Measurements from ENCODE around the gene GLRX5. TPM values are rescaled to one million over a fixed set of nuclear protein-coding genes. Genes with fewer than 3 reads are reported as not detected.
"Not testable (repeated sequence)": the region's sequence is repeated elsewhere in the genome, so short reads cannot be mapped to it uniquely, and the experiment has no call there.

Gene GLRX5
- polyA plus RNA-seq, 1 donor = 77.7 TPM

- no peak for DNase-seq
Measured at GRCh38 chr14:95497561-95498011, 37.3 kb upstream of the GLRX5 start.

- no peak for DNase-seq
Measured at GRCh38 chr14:95498622-95499353, 36.1 kb upstream of the GLRX5 start.

- DNase-seq = no peak
Measured at GRCh38 chr14:95499354-95499750, 35.5 kb upstream of the GLRX5 start.

DNA sequence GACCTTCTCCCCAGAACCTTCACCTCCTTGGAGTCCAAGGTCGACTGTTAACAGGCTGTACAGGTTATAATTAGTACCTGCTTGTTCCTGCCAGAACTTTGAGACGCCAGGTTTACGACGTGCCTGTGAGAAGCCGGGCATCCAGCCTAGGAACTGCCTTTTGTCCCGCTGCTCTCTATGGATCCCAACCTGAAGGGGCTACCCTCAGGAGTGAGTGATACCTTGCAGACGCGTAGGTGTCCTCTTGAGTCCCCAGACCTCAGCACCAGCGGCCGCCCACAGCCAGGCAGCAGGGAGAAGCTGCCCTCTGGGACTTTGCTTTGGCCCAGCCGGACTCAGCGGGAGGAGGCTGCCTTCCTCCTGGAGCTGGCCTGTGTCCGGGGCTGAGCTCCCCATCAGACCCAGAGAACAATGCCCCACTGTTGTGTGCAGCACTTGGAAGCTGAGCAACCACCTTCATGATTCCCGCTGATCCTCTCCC lies 34.6 kb upstream of the GLRX5 start:
- no peak for DNase-seq

- DNase-seq = no peak
Measured at GRCh38 chr14:95500772-95501401, 34.0 kb upstream of the GLRX5 start.

DNA sequence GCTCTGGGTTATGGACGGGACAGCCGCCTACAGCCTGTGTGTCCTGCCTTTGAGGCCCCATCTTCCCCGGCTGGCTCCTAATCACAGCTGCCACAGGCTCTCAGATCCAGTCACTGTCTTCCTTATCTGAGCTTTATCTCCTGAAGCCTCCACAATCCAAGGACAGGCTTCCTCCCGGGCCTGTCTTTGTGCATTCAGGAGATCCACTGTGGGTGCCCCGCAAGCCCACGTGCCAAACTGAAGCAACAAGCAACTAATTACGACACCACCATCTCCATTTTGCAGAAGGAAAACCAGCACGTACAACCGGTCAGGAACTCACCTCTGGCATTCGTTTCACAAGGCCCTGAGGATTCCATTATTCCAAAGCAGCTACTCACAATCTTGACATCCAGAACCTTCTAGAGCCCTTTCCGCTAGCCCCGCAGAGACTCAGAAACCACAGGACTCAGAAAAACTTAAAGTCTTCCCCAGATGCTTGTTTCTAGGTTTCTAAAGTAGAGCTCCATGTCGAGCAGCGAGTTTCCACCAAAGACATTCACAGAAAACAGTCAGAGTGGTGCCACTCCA lies 32.4 kb upstream of the GLRX5 start:
- DNase-seq = no peak

- DNase-seq = no peak
Measured at GRCh38 chr14:95503365-95504134, 31.3 kb upstream of the GLRX5 start.

DNA sequence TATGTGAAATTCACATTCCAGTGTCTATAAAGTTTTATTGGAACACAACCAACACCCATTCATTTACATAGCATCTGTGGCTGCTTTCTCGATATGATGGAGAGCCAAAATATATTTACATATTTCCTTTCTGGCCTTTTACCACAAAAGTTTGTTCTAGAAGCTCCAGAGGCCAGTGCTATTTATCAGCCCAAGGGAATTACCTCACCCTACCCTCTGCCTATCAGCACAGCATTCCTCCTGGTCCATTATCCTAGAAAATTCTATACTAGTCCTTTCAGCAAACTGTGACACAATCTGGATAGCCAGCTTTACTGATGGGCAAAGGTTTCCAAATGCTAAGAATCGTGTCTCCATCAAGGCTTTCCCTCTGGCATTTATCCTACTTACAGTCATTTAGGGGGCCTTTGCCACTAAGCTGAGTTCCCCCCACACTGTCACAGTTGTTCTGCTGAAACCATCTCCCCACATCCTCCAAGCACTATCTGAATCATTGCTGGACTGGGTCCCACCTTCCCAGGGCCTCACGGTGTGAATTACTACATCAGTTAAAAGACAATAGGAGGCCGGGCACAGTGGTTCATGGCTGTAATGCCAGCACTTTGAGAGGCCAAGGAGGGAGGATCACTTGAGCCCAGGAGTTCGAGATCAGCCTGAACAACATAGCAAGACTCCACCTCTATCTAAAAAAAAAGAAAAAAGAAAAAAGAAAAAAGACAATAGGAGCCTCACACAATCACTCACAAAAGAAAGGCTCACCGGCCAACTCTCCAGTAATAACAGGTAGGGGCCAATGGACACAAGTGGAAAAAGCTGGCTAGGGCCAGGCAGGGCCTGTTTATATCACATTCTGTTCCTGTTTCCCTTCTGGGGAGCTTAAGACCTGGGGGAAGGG lies 30.5 kb upstream of the GLRX5 start:
- DNase-seq = no peak

DNA sequence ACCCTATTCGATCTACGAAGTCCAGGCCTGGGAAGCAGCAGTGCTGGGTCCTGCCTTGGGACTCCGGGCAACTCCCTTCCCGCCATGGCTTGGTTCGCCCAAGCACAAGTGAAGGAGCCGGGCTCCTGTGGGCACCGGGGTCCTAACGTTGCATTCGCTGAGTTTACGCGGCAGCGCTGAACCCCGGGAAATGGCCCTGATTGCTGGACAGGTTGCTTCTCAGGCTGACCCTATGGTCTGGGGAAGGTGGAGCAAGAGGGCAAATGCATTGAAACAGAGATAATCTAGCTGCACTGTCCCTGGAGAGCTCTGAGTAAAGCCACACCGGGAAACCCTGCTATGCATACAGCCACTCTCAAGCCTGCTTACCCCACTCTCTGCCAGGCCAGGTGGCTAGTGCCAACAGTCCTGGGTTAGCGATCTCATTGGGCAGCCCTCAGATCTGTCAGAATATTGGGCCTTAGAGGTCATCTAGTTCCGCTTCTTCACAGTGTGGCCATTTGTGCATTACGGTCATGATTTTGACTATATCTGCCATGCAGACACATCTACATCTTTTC lies 29.7 kb upstream of the GLRX5 start:
- no peak for DNase-seq

GRCh38 chr14:95507174-95507573 lies 27.7 kb upstream of the GLRX5 start:
- DNase-seq = no peak

DNA sequence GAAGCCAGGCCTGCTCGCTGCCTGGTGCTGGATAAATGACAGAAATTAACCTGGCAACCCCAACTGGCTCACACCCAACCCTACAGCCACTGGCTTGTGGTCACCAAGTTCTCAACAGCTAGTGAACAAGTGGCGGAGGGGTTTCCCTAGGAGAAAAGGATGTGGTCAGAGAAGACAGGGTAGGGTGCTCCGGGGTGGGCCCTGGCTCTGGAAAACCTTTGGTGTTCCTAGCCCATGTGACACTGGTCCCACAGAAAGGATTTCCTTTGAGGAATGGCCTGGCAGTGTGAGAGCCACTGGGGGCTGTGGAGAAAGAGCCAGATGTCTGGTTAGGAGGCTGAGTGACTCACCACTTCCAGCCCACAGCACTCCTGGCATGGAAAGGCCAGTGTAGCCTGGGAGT lies 27.1 kb upstream of the GLRX5 start:
- DNase-seq = no peak

DNA sequence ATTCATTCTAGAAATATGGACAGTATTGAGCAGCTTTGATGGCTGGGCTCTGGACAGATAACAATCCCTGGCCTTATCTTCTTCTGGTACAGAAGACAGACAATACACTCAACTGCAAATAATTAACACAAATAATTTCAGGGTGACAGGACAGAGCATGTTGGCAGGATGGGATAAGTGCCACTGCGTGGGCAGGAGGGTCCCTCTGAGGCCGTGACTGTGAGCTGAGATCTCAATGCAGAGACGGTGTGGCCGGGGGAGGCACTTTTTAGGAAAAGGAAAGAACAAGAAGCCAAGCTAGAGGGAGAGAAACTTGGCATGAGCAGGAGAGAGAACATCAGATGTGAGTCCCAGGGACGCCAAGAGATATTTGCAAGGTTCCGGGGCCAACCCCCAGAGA lies 26.5 kb upstream of the GLRX5 start:
- DNase-seq = no peak

DNA sequence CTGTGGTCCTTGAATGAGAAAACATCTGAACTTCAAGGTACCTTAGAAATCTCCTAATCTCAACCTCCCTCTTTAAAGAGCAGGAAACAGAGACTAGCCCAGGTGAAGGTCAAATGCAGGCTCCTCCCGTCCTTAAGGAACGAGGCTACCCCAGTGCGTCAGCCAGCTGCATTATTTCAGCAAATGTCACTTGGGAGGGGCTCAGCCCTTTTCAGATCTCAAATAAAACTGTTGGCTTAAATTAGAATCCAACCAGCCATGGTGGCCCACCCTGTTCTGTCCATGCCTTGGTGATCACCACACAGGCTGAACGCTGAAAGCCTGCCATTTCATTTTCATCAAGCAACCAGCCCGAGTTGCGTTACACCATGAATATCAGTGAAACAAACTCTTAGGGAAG lies 25.4 kb upstream of the GLRX5 start:
- no peak for DNase-seq

GRCh38 chr14:95510344-95510743 lies 24.5 kb upstream of the GLRX5 start:
- DNase-seq = not testable (repeated sequence)

DNA sequence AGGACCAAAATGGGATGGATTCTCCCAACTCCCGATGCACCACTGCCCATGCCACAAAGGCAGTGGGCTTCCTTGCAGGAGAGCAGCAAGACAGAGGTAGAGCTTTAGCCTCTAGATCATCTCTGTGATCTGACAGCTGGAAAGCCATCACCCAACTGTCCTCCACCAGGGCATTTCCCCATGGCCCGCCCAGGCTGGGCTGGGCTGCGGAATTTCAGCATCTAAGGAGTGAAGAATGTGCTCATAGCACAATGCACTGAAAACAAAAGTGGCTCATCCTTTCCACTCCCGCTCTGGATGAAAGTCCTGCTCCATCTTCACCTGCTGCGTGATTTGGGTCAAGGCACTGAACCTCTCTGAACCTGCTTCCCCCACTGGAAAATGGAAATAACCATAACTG lies 24.0 kb upstream of the GLRX5 start:
- no peak for DNase-seq

- DNase-seq = no peak
Measured at GRCh38 chr14:95511687-95512086, 23.2 kb upstream of the GLRX5 start.

GRCh38 chr14:95513291-95513690 lies 21.6 kb upstream of the GLRX5 start:
- no peak for DNase-seq

- DNase-seq = no peak
Measured at GRCh38 chr14:95514131-95515079, 20.4 kb upstream of the GLRX5 start.

DNA sequence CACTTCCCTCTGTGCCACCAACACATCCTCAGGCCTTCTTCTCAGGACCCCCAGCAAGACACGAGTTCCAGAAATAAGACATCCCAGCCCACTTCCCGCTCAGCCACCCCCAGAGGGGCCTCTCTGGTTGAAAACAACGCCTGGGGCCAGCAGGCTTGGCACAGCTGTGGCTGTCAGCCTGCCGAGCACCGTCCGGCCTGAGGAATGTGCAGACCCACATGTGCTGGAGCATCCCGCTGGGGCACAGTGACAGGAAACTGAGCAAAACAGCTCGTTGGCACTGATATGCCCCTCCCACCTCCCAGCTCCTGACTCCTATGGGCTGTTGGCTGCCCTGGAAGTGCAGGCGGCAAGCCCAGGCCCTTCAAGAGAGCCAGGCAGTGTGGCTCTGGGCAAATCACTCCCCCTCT lies 19.8 kb upstream of the GLRX5 start:
- DNase-seq = no peak
